Colon (tissue), 2 donors: ENCODE measurements around the gene INTS1.
"Not testable (repeated sequence)": the region's sequence is repeated elsewhere in the genome, so short reads cannot be mapped to it uniquely, and the experiment has no call there.

ENCODE experiments used
- FAIRE-seq: peaks from 2 replicates; lab custom pipeline; 2012; peaks lifted over from hg19 to GRCh38; lab: Jason Lieb, UNC
- donor health status: control.
- donor health status: control.

Gene INTS1

DNA sequence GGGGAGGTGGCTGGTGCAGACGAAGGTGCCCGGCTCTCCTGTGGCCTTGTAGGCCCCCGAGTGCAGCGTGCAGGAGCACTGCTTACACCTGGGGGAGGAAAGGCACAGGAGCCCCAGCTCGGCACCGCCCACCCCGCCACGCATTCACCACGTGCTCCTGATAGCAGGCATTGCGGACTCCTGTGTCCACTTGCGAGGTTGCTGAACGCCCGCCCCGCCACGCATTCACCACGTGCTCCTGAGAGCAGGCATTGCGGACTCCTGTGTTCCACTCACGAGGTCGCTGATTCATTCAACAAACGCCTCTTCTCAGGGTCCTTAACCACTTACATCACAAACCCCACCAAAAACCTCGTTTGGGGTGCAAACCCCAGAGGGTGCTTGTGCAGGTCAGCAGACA, 58.8 kb downstream of the INTS1 start:
- no peak for FAIRE-seq

DNA sequence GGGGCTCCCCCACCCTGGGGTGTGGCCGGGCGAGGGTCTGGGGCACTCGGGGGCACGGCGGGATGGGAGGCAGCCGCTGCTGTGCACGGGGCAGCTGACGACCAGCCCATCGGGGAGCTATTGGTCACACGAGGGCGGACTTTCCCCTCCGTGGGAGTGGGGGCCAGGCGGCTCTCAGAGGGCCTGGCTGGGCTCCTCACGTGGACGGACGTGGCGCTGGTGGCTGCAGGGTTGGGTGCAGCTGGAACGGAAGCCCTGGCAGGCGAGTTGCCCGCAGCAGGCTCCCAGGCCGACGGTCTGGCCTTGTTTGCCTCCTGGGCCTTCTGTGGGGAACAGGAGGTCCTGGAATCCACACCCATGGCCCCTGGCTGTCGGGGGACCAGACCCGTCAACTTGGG, 59.3 kb downstream of the INTS1 start:
- no peak for FAIRE-seq

- no peak for FAIRE-seq
Observed at GRCh38 chr7:1444214-1444924, 59.8 kb downstream of the INTS1 start.

DNA sequence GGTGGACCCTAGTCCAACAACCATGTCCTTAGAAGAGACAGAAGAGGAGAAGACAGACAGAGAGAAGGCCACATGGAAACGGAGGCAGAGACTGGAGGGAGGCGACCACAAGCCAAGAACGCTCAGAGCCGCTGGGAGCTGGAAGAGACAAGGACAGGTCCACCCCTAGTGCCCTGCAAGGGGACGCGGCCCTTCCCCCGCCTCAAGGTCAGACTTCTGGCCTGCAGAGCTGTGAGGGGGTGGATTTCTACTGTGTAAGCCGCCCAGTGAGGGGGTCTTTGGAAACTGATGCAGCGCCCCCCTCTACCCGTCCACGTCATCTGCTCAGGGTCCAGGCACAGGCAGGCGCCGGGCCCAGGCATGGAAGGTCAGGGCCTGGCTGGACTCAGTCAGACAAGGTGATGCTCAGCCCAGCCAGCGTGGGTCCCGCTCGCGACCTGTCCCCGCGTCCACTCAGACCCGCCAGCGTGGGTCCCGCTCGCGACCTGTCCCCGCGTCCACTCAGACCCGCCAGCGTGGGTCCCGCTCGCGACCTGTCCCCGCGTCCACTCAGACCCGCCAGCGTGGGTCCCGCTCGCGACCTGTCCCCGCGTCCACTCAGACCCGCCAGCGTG, 60.5 kb downstream of the INTS1 start:
- FAIRE-seq, result not testable (repeated sequence)

DNA sequence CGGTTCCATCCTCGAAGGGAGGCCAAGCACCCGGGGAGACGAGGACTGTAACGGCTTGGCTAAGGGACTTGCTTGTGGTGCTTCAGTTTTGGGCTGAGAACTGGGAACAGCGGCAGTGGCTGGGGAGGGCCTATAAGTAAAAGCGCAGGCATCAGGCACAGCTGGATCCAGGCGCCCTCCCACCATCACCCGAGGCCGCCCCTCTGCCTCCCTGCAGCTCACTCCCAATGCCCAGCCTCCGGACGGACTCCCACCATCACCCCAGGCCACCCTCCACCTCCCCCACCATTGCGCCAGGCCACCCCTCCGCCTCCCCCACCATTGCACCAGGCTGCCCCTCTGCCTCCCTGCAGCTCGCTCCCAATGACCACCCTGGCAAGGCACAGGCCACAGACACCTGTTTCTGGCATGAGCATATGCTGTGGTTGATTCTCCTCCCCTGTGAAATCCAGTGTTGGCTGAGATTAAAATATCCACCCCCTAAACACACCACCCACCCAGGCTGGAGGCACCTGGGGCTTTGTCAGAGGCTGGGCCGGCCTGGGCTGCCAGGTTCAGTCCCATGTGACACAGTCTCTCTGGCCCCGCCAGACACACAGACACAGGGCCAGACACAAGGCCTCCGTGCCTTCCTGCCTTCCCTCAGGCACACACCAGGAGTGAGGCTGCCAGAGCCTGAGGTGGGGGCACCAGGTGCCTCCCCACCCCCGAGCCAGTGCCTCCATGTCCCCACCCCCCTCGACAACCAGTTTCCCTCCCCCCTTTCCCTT, 61.6 kb downstream of the INTS1 start:
- no peak for FAIRE-seq

GRCh38 chr7:1441615-1442354, 62.4 kb downstream of the INTS1 start:
- no peak for FAIRE-seq

GRCh38 chr7:1440620-1441019, 63.6 kb downstream of the INTS1 start:
- no peak for FAIRE-seq

GRCh38 chr7:1439373-1440363, 64.5 kb downstream of the INTS1 start:
- FAIRE-seq, result no peak

- no peak for FAIRE-seq
Observed at GRCh38 chr7:1438821-1439220, 65.4 kb downstream of the INTS1 start.

DNA sequence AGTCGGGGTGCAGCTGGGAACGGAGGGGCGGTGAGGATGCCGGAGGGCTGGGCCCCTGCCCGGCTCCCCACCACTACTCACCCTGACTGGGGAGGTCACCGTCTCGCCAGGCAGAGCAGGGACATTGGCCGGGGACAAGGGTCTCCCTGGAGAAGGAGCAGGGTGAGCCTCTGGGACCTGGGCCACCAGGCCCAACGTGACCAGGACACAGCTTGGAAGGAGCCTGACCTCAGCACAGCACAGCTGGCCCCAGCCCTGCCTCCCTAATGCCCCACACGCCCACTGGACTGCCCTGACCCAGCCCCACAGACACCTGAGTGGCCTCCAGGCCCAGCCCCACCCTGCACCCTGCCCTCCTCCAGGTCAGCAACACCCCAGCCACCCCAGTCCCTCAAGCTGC, 66.0 kb downstream of the INTS1 start:
- FAIRE-seq, result no peak

DNA sequence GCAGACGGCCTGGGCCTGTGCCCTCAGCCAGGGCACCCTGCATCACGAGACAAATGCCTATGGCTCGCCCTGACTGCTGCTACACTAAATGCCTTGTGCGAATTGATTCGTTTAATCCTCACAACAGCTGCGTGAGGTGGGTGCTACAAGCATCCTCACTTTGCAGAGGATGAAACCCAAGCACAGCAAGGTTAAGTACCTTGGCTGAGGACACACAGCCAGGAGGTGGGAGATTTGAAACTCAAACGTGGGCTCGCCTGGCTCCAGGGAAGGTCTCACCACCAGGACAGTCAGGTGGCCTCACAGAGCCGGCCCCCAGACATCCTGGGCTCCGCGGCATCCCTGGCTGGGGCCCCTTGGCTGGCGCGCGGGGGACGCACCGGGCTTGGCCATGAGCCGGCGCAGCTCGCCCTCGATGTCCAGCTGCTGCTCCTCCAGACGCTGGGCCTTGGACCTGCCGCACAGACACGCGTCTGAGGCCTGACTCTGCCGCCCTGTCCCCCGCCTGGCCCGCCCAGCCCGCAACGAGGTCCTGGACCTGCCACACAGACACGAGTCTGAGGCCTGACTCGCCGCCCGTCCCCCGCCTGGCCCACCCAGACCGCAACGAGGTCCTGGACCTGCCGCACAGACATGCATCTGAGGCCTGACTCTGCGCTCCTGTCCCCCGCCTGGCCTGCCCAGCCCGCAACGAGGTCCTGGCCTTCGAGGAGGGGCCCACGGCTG, 66.9 kb downstream of the INTS1 start:
- no peak for FAIRE-seq

DNA sequence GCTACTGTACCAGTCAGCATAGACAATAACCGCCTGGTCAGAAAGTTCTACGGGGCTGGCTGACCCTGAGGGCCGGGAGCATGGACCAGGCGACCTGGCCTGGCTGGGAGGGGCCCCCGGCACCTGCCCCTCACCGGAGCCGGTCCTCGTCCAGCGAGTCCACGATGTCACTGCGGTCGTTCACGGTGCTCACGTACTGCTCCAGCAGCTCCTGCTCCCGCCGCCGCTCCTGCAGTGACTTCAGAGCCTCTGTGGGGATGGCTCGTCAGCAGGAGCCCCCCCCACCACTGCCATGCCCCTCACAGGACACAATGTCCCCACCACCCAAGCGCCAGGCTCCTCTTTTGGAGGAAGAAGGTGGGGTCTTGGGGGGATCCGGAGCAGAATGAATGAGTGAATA, 67.6 kb downstream of the INTS1 start:
- FAIRE-seq, result no peak

DNA sequence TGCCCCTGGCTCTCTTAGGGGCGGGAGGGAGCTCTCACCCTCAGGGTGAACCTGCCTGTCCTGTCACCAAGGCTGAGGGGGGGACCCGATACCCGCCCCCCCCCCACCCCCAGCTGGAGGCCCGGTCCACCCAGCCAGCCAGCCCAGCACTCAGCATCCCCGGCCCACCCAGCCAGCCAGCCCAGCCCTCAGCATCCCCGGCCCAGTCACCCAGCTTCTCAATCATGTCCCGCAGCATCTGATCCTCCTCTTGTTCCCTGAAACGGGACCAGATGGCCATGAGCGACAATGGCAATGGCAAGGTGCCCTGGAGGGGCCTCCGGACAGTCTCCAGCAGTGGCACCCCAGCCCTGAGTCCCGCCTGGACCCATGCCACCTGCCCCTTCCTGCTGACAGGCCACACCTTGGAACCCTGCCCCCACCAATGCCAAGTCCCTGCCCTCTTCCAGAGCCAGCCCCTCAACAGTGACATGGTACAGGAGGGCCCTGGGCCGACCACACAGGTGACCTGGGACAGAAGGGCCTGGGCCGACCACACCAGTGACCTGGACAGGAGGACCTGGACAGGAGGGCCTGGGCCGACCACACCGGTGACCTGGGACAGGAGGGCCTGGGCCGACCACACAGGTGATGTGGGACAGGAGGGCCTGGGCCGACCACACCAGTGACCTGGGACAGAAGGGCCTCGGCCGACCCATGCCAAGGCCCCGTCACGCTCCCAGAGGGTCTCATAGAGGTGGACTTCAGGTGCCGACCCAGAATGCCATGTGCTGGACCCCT, 69.1 kb downstream of the INTS1 start:
- FAIRE-seq, result no peak

DNA sequence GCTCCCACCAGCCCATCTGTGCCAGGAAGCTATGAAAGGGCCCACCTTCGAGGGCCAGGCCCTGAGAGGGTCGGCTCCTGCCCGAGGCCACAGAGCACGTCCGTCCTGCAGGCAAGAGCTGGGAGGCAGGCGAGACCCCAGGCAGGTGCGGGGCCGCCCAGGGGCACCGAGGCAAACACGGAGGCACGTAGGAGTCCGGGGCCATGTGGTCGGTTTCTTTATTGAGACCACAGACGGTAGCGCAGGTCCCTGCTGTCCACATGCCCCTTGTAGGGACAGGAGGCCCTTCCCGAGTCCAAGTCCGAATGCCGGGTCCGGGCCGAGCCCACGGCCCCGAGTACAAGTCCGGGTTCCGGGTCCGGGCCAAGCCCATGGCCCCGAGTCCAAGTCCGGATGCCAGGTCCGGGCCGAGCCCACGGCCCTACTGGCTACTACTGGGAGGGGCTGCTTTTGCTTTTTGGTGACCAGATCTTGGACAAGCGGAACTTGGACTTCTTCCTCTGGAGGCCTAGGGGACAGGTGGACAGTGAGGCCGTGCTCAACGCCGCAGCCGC, 69.9 kb downstream of the INTS1 start:
- no peak for FAIRE-seq

DNA sequence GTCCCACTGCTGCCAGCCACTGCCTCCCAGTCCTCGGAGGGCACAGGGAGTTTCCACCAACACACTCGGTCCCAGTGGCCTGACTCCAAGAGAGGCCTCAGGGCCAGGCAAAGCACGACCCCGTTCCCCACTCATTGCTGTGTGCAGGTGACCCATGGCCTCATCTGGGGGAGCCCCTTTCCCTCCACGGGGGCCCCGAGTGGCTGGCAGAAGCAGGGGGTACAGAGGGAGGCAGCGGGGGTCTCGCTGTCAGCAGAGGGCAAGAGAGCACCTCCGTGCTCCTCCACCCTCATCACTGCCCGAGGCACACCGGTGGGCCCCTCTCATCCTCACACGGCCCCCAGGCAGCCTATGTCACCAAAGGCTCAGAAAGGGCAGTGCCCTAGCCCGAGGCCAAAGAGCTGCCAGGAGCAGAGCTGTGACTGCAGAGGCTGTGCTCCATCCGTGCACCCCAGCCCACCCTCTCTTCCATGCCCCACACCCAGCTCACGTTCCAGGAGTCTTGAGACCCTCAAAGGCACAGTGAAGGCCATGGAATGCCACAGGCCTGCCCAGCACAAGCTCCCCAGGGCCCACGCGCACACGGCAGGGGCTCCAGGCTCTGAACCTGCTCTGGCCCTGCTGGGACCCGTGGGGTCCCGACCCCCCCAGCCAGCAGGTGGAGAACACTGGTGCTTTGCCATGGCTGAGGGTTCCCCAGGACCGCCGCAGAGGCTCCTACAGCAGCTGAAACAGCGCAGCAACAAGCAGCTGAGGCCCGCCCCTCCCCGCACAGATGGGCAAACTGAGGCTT, 70.9 kb downstream of the INTS1 start:
- FAIRE-seq, result no peak

DNA sequence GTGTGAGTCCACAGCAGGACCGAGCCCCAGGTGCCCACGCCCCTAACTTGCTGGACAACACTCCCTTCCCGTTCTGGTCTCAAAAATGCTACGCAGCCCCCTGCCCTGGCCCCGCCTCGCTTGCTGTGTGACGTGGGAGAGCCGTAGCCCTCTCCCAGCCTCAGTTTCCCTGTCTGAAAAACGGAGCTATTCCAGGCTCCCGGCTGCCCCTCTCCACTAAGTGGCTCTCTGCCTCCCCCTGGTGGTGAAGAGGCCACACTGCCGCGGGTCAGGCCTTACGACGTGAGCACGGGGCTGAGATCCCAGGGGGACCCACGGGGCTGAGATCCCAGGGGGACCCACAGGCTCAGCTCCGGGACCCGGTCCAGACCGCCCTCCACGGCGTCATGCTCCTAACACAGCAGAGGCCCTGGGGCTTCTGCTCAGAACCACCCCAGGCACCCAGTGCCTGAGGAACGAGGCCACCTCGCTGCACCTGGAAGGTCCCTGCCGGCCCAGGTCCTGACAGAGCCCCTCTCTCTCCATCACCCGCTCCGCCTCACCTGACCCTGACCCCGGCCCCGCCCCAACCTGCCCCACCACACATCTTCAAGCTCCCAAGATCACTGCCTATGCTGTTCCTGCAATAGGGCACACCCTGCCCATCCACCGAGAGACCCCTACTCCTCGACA, 71.6 kb downstream of the INTS1 start:
- FAIRE-seq, result no peak

DNA sequence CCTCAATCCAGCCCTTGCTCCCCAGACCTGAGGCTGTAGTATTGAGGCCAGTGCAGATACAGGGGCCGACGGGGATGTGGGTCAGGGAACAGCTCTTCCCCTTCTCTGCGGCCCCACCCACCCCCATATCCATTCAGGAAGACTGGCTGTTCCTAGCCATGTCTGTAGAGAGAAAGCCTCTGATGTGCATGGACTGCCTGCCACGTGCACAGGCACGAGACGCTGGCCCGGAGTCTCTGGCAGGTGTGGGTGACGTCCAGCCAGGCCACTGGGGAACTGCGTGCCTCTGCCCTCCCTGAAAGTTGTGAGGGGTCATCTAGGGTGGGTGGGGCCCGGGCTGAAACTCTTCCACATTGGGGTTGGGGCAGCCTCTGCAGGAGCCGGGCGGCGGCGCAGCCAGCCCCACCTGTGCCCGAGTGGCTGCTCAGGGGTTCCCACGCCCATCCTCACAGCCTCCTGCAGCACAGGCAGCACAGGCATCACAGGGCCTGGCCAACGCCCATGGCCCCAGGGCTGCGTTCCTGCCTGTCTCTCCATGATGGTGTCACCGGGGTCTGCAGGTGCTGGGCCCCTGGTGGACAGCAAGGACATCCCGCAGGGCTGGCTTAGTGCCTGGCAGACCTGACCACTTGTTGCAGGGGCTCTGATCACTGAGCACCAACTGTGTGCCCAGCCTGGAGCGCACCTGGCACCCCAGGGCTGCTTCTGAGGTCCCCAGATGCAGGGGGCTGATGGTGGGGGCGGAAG, 72.4 kb downstream of the INTS1 start:
- no peak for FAIRE-seq
